Stimulated activated CD4-positive, alpha-beta T cell treated with anti-CD3 and anti-CD28 coated beads, Interleukin-4, amount 100 ng/mL, for 1 hour (primary cell): ENCODE data around the gene SLC48A1.

Experiments used
- DNase-seq: peaks from one replicate; pipeline ENCODE4 v3.0.0-alpha.2; 2020

The SLC48A1 gene

DNA sequence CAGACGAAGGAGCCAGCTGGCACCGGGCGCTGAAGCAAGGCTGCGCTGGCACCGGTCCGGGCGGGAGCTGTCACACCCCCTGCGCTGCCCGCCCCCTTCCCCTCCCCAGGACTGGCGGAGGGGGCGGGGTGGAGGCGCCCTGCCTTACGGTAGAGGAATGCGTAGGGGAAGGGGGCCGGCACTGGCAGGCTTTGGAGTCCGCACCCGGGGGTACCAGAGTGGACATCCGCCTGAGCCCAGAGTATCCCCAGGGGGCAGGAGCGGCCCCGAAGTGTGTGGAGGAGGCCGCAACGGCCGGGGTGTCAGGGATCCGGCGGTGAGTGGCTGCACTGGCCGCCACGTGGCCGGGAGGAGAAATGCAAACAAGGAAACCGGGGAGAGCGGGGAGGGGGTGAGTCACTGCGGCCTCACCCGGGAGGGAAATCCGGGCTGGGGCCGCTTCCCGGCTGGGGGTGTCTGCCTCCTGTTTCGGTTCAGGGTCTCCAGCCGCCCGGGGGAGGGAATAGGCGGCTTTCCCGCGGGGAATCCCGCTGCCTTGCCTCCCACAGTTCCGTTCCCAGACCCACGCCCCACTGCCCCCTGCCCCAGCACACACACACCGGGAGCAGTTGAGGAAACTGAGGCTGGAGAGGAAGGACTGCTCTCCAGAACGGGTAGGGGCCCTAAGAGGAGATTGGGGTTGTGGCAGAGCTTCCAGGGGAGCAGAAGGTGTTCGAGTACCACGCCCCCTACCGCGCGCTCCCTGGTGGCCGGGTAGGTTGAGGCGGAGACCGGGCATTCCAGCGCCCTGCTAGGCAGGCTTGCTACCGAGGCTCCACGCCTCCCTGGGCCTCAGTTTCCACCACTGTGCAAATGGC is 14.0 kb upstream of the SLC48A1 start, which contains the start of gene RAPGEF3:
RAPGEF3 (minus strand) TSS at position 47 of the 857 bp plus-strand sequence. CDS start 324 bp downstream, outside the sequence.
- peak; percentile 70 for DNase-seq

DNA sequence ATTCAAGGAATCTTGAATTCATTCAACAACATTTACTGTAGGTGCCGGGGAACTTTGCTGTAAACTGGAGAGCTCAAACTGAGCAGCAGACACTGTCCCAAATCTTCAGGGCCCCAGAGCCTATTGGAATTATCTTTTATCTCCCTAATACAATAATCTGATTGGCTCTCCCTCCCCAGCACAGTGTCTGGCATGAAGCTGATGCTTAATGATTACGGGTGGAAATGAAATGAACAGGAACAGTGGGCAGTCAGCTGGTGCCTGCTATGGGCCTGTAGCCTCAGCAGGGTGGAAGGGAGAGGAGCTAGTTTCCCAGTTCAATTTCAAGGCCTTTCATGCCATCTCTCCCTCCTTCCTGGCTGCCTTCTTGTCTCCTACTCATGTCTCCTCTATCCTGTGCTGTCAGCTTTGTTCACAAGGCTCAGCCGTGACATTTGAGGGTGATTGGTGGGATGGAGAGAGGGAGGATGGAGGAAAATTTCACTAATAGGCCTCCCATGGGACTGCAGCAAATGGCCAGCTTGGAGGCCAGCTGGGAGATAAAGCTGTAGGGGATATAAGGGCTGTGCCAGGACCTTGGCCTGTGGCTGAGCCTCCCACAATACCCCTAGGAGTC is 10.1 kb upstream of the SLC48A1 start:
- no peak for DNase-seq

DNA sequence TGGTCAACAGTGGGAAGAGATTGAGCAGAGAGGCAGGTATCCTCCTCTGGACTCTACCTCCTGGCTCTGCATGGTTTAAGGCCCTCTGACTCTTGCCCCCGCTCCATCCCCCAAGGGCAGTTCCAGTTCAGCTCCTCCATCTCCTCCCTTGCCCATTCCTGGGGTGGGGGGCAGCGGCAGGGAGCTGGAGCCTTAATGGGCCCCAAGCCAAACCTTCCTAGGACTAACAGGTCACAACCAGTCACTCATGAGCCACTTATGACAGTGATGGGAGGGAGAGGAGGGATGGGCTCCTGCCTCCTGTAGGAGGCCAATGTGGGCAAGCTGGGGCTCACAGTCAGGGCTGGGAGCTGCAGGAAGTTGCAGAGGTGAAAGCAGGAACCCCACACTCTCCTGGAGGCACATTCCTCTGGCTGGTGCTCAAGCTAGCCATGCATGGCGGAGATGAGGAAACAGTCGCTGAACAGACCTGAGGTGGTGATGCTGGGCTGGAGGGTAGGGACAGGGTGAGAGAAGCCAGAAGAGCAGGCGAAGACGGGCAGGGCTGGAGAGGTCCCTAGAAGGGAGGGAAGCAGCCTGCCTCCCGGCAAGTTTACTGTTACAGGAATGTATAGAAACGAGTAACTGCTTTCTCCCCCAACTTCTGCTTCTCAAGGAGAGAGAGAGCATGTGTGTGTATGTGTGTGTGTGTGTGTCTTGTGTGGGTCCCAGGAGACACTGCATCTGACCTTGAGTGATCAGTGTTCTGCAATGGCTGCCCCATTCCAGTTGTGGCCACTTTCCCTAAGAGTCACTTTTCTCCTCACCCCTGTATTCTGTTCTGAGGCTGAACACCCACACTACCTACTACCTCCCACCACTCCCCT is 9.3 kb upstream of the SLC48A1 start:
- no peak for DNase-seq

- no peak for DNase-seq
Measured at GRCh38 chr12:47766502-47767215, 6.4 kb upstream of the SLC48A1 start.

- peak; percentile 73 for DNase-seq
Measured at GRCh38 chr12:47767216-47767724, 5.8 kb upstream of the SLC48A1 start.

- no peak for DNase-seq
Measured at GRCh38 chr12:47768323-47768811, 4.7 kb upstream of the SLC48A1 start.

DNA sequence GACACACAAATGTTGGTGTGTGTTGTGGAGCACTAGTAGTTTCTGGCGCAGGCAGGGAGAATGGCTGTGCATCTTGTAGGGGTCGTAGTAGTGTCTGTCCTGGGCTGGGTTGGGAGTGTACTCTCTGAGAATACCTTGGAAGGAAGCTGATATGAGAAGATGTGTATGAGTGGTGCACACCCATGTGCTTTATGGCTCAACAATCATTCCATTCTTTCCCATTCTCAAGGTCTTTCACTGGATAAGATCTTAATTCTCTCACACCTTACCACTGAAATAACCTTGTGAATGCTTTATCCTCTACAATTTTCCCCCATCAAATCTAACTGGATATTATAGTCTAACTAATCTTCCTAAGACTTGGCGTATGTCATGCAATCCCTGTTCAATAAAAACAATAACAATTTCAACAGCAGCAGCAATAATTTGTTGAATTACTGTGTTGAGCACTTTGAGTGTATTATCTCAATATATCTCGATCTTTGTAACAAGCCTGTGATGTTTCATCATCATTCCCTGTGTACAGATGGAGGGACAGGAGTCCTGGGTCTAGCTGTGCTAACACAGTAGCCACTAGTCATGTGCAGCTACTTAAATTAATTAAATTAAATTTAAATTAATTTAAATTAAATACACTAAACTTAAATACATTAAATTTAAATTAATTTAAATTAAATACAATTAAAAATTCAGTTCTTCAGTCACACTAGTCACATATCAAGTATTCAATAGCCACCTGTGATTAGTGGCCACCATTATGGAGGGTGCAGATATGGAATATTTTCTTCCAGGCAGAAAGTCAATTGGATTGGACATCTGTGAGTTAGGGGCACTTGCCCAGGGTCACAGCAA is 3.6 kb upstream of the SLC48A1 start:
- no peak for DNase-seq

- no peak for DNase-seq
Measured at GRCh38 chr12:47770086-47770726, 2.8 kb upstream of the SLC48A1 start.

DNA sequence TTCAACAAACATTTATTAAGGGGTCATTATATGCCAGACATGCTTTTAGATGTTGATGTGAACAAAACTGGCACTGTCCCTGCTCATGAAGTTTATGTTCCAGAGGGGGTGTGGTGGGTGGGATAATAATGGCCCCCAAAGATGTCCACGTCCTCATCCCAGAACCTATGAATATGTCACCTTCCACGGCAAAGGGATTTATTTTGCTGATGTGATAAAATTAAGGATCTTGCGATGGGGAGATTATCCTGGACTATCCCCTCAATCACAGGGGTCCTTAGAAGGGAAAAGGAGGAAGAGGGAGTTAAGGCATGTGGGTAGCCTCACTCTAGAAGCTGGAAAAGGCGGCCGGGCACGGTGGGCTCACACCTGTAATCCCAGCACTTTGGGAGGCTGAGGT is 1.7 kb upstream of the SLC48A1 start:
- DNase-seq: no peak

GRCh38 chr12:47772094-47772660 is 861 bp upstream of the SLC48A1 start:
- DNase-seq: no peak

GRCh38 chr12:47772738-47773061 is 338 bp upstream of the SLC48A1 start:
- no peak for DNase-seq

- no peak for DNase-seq
Measured at GRCh38 chr12:47773858-47774580, 981 bp downstream of the SLC48A1 start.

DNA sequence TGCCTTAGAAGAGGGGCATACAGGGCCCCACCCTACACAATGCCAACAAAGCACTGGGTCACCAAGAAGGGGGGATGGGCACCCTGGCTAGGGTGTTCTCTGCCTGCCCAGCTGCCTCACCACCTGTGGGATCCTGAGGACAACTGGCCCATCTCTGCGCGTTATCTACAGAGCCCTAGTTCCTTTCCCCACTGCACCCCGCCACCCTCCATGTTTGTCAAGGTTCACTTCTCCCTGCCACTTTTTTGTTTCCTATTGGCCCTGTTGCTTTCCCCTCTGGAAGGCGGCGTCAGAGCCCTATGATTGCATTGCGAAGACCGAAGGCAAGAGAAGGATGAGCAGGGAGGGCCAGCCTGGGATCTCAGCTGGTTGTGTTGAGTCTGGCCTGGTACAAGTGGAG is 1.6 kb downstream of the SLC48A1 start:
- no peak for DNase-seq

- DNase-seq: no peak
Measured at GRCh38 chr12:47775100-47775911, 2.3 kb downstream of the SLC48A1 start.

GRCh38 chr12:47776471-47777143 is 3.6 kb downstream of the SLC48A1 start:
- DNase-seq: no peak

DNA sequence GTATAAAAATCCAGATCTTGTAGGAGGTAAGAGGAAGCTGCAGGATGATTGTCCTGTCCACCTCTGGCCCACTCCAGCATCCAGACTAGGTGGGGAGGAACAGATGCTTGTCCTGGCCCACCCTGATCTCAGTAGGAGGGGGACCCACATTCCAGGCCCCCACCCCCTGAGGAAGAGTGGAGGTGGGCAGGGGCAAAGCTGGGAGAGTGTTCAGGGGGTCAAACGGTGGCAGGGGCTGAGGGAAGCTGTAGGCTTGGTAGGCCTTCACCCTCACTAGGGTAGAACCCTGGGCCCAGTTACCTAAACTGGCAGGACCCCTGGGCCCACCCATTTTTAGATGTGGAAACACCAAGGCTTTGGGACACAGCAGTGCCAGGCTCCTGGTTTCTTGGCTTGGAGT is 4.1 kb downstream of the SLC48A1 start:
- no peak for DNase-seq

GRCh38 chr12:47777741-47778558 is 4.9 kb downstream of the SLC48A1 start:
- DNase-seq: peak; percentile 0
